Ureter (tissue), 1 donor: ENCODE measurements around the gene PRR33. TPM values are rescaled to one million over a fixed set of nuclear protein-coding genes. Genes with fewer than 3 reads are reported as not detected.
"Not testable (repeated sequence)": the region's sequence is repeated elsewhere in the genome, so short reads cannot be mapped to it uniquely, and the experiment has no call there.

Experiments
- DNase-seq: peaks from one replicate; pipeline ENCODE4 v3.0.0-alpha.2; 2020; ENCODE audit warnings: low spot score
- total RNA-seq: library from RNA; stranded (reverse); gene quantifications from one replicate; pipeline ENCODE4 v1.2.4, GENCODE V29; 2023
- donor health status: DM: yes; HTN: yes; CAD: no.

Gene PRR33
- total RNA-seq, 1 donor from 2014 or later: not detected

- DNase-seq: peak; percentile 61
Measured at GRCh38 chr11:1889224-1889930, 2.3 kb downstream of the PRR33 start.

GRCh38 chr11:1888811-1889210, 2.9 kb downstream of the PRR33 start:
- no peak for DNase-seq

- peak; percentile 56 for DNase-seq
Measured at GRCh38 chr11:1888347-1888753, 3.3 kb downstream of the PRR33 start.

- DNase-seq: no peak
Measured at GRCh38 chr11:1887451-1888346, 4.0 kb downstream of the PRR33 start.

- DNase-seq: not testable (repeated sequence)
Measured at GRCh38 chr11:1886551-1886950, 5.1 kb downstream of the PRR33 start.

- DNase-seq: no peak
Measured at GRCh38 chr11:1884303-1884700, 7.4 kb downstream of the PRR33 start.

GRCh38 chr11:1883346-1884302, 8.1 kb downstream of the PRR33 start:
- no peak for DNase-seq

GRCh38 chr11:1882265-1883238, 9.1 kb downstream of the PRR33 start:
- peak; percentile 87 for DNase-seq

GRCh38 chr11:1881442-1882264, 10.0 kb downstream of the PRR33 start:
- DNase-seq: peak; percentile 43

GRCh38 chr11:1880746-1881441, 10.8 kb downstream of the PRR33 start:
- no peak for DNase-seq

- DNase-seq: peak; percentile 76
Measured at GRCh38 chr11:1879941-1880720, 11.6 kb downstream of the PRR33 start.

- no peak for DNase-seq
Measured at GRCh38 chr11:1879342-1879940, 12.3 kb downstream of the PRR33 start.

GRCh38 chr11:1878137-1879031, 13.3 kb downstream of the PRR33 start:
- no peak for DNase-seq

- DNase-seq: no peak
Measured at GRCh38 chr11:1877211-1878136, 14.2 kb downstream of the PRR33 start.

- no peak for DNase-seq
Measured at GRCh38 chr11:1876361-1877063, 15.2 kb downstream of the PRR33 start.
